Hepatocyte (in vitro differentiated cells): ENCODE measurements around the gene CELF4.

Source experiments
- EZH2 ChIP-seq: fragments of 200-600 bp; sonication (generic); IDR thresholded peaks from 2 replicates; pipeline ENCODE4 v1.6.1; 2016; ENCODE audit warnings: antibody characterized with exemption, mild to moderate bottlenecking, borderline replicate concordance
- EZH2phosphoT487 ChIP-seq: fragments of 200-600 bp; sonication (generic); IDR thresholded peaks from one replicate; pipeline ENCODE4 v1.6.1; 2018; ENCODE audit warnings: antibody characterized with exemption, mild to moderate bottlenecking, low read depth, moderate library complexity; ENCODE audit not compliant: unreplicated experiment, severe bottlenecking
- TF ChIP-seq, protein P1 (sequence below): fragments of 200-600 bp; sonication (generic); IDR thresholded peaks from 2 replicates; pipeline ENCODE4 v1.5.1; 2016; ENCODE audit warnings: antibody characterized with exemption, mild to moderate bottlenecking; ENCODE audit not compliant: poor library complexity

GRCh38 chr18:37545461-37546271 is 19.9 kb downstream of the CELF4 start:
- TF ChIP-seq, protein P1, sequence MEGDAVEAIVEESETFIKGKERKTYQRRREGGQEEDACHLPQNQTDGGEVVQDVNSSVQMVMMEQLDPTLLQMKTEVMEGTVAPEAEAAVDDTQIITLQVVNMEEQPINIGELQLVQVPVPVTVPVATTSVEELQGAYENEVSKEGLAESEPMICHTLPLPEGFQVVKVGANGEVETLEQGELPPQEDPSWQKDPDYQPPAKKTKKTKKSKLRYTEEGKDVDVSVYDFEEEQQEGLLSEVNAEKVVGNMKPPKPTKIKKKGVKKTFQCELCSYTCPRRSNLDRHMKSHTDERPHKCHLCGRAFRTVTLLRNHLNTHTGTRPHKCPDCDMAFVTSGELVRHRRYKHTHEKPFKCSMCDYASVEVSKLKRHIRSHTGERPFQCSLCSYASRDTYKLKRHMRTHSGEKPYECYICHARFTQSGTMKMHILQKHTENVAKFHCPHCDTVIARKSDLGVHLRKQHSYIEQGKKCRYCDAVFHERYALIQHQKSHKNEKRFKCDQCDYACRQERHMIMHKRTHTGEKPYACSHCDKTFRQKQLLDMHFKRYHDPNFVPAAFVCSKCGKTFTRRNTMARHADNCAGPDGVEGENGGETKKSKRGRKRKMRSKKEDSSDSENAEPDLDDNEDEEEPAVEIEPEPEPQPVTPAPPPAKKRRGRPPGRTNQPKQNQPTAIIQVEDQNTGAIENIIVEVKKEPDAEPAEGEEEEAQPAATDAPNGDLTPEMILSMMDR = no peak
- no peak for TF ChIP-seq EZH2
- TF ChIP-seq EZH2phosphoT487 = no peak
